Measurements from ENCODE around the gene NDUFC2. TPM values are rescaled to one million over a fixed set of nuclear protein-coding genes. Genes with fewer than 3 reads are reported as not detected.

The NDUFC2 gene
- total RNA-seq, 1 donor from 2014 or later = 106 TPM

DNA sequence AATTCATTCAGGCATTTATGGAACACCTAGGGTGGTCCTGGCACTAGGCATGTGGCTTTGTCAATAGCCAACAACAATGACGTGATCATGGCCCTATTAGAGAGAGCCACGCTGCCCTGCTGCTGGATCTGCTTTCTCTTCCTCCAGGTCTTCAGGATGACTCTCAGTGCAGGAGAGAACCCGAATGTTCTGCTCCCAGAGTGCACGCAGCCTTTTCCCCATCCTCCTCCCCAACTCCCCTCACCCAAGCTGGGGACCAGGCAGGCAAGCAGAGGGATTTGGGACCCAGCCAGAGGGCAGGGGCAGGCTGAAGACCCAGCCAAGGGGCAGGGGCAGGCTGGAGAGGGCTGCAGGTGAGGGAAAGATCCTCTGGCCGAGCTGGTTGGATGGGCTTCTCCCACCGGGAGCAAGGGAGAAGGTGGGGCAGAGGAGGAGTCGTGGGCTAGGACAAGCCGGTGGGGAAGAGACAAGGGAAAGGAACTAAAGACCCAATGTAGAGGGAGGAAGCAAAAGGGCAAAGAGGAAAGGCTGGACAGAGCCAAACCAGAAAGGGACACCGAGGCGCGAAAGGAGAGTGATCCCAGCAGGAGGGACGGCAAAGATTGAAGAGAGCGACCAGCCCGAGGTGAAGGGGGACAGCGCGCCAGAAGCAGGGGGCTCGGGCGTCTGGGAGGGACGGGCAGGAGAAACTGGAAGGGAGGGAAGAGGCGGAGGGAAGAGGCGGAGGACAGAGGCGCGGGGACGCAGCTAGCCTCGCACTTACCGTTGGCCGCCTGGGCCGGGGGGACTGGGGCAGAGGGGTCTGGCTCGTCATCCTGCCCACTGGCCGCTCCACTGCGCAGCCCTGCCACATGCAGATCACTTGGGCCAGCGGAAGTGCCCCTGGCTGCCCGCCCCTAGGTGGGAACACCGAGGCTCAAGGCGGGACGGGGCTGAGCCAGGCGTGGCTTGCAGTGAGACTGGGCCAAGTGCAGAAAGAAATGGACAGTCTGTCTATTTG, 57.0 kb downstream of the NDUFC2 start, which contains the start of gene KCTD14:
Gene KCTD14 (minus strand): TSS at position 880 of the 1,000 bp plus-strand sequence. CDS start 27 bp downstream, at position 853.
- H3K27ac ChIP-seq = no peak within 1 kb of the TSS
- intact Hi-C loops (cut with DNase I) = no loop called here
- TF ChIP-seq POLR2AphosphoS5 (IDR thresholded peaks at IDR 0.05; ENCODE audit: insufficient read depth in 1 of 2, low read depth in 1 of 2) = no peak
- TF ChIP-seq, protein P1, sequence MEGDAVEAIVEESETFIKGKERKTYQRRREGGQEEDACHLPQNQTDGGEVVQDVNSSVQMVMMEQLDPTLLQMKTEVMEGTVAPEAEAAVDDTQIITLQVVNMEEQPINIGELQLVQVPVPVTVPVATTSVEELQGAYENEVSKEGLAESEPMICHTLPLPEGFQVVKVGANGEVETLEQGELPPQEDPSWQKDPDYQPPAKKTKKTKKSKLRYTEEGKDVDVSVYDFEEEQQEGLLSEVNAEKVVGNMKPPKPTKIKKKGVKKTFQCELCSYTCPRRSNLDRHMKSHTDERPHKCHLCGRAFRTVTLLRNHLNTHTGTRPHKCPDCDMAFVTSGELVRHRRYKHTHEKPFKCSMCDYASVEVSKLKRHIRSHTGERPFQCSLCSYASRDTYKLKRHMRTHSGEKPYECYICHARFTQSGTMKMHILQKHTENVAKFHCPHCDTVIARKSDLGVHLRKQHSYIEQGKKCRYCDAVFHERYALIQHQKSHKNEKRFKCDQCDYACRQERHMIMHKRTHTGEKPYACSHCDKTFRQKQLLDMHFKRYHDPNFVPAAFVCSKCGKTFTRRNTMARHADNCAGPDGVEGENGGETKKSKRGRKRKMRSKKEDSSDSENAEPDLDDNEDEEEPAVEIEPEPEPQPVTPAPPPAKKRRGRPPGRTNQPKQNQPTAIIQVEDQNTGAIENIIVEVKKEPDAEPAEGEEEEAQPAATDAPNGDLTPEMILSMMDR (IDR thresholded peaks at IDR 0.05) = no peak
- TF ChIP-seq POLR2A (IDR thresholded peaks at IDR 0.05) = no peak
- peak within 1 kb of the TSS; percentile 44 to 60 for H3K4me3 ChIP-seq
- H3K4me1 ChIP-seq = no peaks in the 10 kb centered on the region
- H3K36me3 ChIP-seq = no peaks in the 10 kb centered on the region
- DNase-seq (ENCODE audit: extremely low spot score in 2 of 2) = no peak
- H3K9me3 ChIP-seq = no peaks in the 10 kb centered on the region
- no peaks in the 10 kb centered on the region for H3K27me3 ChIP-seq

DNA sequence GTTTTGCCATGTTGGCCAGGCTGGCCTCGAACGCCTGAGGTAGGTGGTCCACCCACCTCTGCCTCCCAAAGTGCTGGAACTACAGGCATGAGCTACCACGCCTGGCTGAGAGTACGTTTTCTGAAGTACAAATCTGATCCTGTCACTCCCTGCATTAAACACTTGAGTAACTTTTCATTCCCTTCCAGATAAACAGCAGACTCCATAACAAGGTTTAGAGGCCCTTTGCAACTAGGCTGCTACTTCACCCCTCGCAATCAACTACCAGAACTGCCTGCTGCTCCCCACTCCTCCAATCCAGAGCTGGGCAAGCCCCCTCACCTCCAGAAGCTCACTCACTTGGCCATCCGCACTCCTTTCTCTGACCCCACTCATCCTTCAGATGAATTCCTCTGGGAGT, 58.1 kb downstream of the NDUFC2 start:
- intact Hi-C loops (cut with DNase I) = no loop called here
- DNase-seq (ENCODE audit: extremely low spot score in 2 of 2) = no peak
- Histone ChIP-seq H3K4me1 (no peaks in the 10 kb centered on the region), H3K4me3 (no peak overlapping the region), H3K27ac (no peak overlapping the region), H3K36me3 (no peaks in the 10 kb centered on the region), H3K9me3 (no peaks in the 10 kb centered on the region), H3K27me3 (no peaks in the 10 kb centered on the region)
- no peak for TF ChIP-seq POLR2A (IDR thresholded peaks at IDR 0.05)
- TF ChIP-seq, protein P1 (IDR thresholded peaks at IDR 0.05) = no peak
- TF ChIP-seq POLR2AphosphoS5 (IDR thresholded peaks at IDR 0.05; ENCODE audit: insufficient read depth in 1 of 2, low read depth in 1 of 2) = no peak

DNA sequence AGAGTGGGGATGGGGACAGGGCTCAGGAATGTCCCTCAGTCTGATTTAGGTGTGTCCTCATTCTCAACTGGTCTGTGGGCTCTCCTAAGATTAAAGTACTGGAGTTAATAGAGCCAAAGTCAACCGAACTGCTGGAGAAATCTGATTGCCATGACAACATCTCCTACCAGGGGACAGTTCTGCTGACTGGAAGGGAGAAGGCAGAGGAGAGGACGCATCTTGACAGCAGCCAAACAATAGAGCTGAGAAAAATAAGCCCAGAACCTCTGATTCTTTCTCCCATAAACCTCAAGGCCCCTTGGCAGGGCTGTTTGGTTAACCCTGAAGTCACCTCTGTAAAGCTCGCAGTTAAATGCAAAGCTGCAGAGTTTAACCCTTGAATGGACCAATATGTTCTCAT, 59.4 kb downstream of the NDUFC2 start:
- Histone ChIP-seq H3K36me3 (no peaks in the 10 kb centered on the region), H3K4me1 (no peaks in the 10 kb centered on the region), H3K4me3 (no peak overlapping the region), H3K9me3 (no peaks in the 10 kb centered on the region), H3K27me3 (no peaks in the 10 kb centered on the region), H3K27ac (no peak overlapping the region)
- intact Hi-C loops (cut with DNase I) = no loop called here
- DNase-seq (ENCODE audit: extremely low spot score in 2 of 2) = no peak
- TF ChIP-seq, protein P1 (IDR thresholded peaks at IDR 0.05) = no peak
- TF ChIP-seq POLR2AphosphoS5 (IDR thresholded peaks at IDR 0.05; ENCODE audit: insufficient read depth in 1 of 2, low read depth in 1 of 2) = no peak
- no peak for TF ChIP-seq POLR2A (IDR thresholded peaks at IDR 0.05)

GRCh38 chr11:78019808-78020207, 59.9 kb downstream of the NDUFC2 start:
- no peaks in the 10 kb centered on the region for H3K9me3 ChIP-seq

More at GRCh38 chr11:78019808-78020207, 59.9 kb downstream of the NDUFC2 start:
- Histone ChIP-seq H3K27me3 (no peaks in the 10 kb centered on the region), H3K4me1 (no peaks in the 10 kb centered on the region), H3K27ac (no peak overlapping the region), H3K36me3 (no peaks in the 10 kb centered on the region), H3K4me3 (no peak overlapping the region)
- no peak for DNase-seq (ENCODE audit: extremely low spot score in 2 of 2)
- intact Hi-C loops (cut with DNase I) = no loop called here
- TF ChIP-seq, protein P1 (IDR thresholded peaks at IDR 0.05) = no peak
- TF ChIP-seq POLR2AphosphoS5 (IDR thresholded peaks at IDR 0.05; ENCODE audit: insufficient read depth in 1 of 2, low read depth in 1 of 2) (no peak), POLR2A (IDR thresholded peaks at IDR 0.05) (no peak)

Other genes starting within 250 kb of the NDUFC2 start
- gene INTS4, start 85.2 kb downstream of the NDUFC2 start, total RNA-seq = 41.0 TPM
- gene KCTD14, start 56.6 kb downstream of the NDUFC2 start, total RNA-seq = 2.9 TPM
- not detected for gene THRSP, start 16.0 kb downstream of the NDUFC2 start, total RNA-seq
- 20.9 TPM for gene ALG8, start 59.8 kb upstream of the NDUFC2 start, total RNA-seq
- gene KCTD21, start 108.8 kb upstream of the NDUFC2 start, total RNA-seq = 8.6 TPM
- gene USP35, start 109.1 kb upstream of the NDUFC2 start, total RNA-seq = 11.8 TPM

All from vagina (tissue), 2 donors.